ENCODE data around the gene PDE6B. TPM values are rescaled to one million over a fixed set of nuclear protein-coding genes. Genes with fewer than 3 reads are reported as not detected.

PDE6B gene
- total RNA-seq, 1 experiment from 2014 or later: 10.8 TPM

GRCh38 chr4:620201-620600, 5.2 kb upstream of the PDE6B start:
- Histone ChIP-seq H4K91ac (ENCODE audit: insufficient read length, low read depth, low read length) (no peak overlapping the region), H3K9me3 (ENCODE audit: control insufficient read depth, low read depth, low read length) (no peaks in the 10 kb centered on the region), H3K9ac (ENCODE audit: extremely low read depth, insufficient read length, low read length) (no peak overlapping the region), H3K4me1 (ENCODE audit: insufficient read depth, low read length) (no peaks in the 10 kb centered on the region; the same call in 1 of the 2 replicates), H2BK20ac (ENCODE audit: low read depth, low read length, poor library complexity, severe bottlenecking) (no peak overlapping the region), H3K4me2 (ENCODE audit: insufficient read depth, insufficient read length, low read length) (no peak overlapping the region), H3T11ph (ENCODE audit: low read length) (no peak overlapping the region), H4K5ac (ENCODE audit: insufficient read length, low read depth, low read length) (no peak overlapping the region), H3K18ac (ENCODE audit: insufficient read length, low read depth, low read length) (no peak overlapping the region), H3K79me1 (ENCODE audit: insufficient read depth, low read depth, low read length, poor library complexity, severe bottlenecking) (no peaks in the 10 kb centered on the region), H3K4ac (ENCODE audit: low read depth, low read length) (no peak overlapping the region), H2BK5ac (ENCODE audit: insufficient read length, low read length) (no peak overlapping the region), H3K27ac (ENCODE audit: insufficient read length, low read depth, low read length) (no peak overlapping the region), H4K20me1 (ENCODE audit: control insufficient read depth, insufficient read depth, insufficient read length) (no peaks in the 10 kb centered on the region), H3K23me2 (ENCODE audit: insufficient read length, low read depth, low read length, poor library complexity, severe bottlenecking) (no peaks in the 10 kb centered on the region), H2BK12ac (ENCODE audit: insufficient read length, low read depth, low read length) (no peak overlapping the region), H3K56ac (ENCODE audit: insufficient read length, low read depth, low read length) (no peak overlapping the region), H2AK5ac (ENCODE audit: insufficient read length, low read length) (no peak overlapping the region), H3K27me3 (ENCODE audit: insufficient read depth, low read length) (no peaks in the 10 kb centered on the region; the same call in 1 of the 2 replicates), H2AFZ (ENCODE audit: low read length) (no peak overlapping the region), H3K23ac (ENCODE audit: insufficient read length, low read depth, low read length) (no peak overlapping the region), H2BK120ac (ENCODE audit: low read depth, low read length, poor library complexity, severe bottlenecking) (no peak overlapping the region), H2BK15ac (ENCODE audit: low read depth, low read length) (no peak overlapping the region), H4K8ac (replicated peaks; ENCODE audit: insufficient read length, low read depth, low read length) (no peak overlapping the region), H3K14ac (ENCODE audit: insufficient read depth, low read length) (no peak overlapping the region), H3K79me2 (ENCODE audit: insufficient read depth, low read length) (no peaks in the 10 kb centered on the region; the same call in 1 of the 2 replicates)
- Mint-ChIP-seq H3K4me3 (no peak overlapping the region), H3K9me3 (peaks cover 0 to 2% of the 10 kb centered on the region in 2 experiments; a peak in 1 of 5 replicates), H3K27me3 (ENCODE audit: low read depth) (peaks cover 50% of the 10 kb centered on the region), H3K36me3 (ENCODE audit: insufficient read depth in 1 of 3, low read depth in 3 of 3) (no peaks in the 10 kb centered on the region; a peak in 1 of 7 replicates), H3K4me1 (peaks cover 10 to 11% of the 10 kb centered on the region in 2 experiments), H3K27ac (no peak overlapping the region)
- WGBS (ENCODE audit: extremely low coverage, insufficient read length, low lambda C conversion rate): no CpG with 5 or more reads among the region's 11 CpGs
- DNase-seq: no peak
- no peak for TF ChIP-seq CTCF (conservative IDR thresholded peaks at IDR 0.05)

All from H9 (cell line).